ENCODE results near the gene ZNF365.

ZNF365 gene

DNA sequence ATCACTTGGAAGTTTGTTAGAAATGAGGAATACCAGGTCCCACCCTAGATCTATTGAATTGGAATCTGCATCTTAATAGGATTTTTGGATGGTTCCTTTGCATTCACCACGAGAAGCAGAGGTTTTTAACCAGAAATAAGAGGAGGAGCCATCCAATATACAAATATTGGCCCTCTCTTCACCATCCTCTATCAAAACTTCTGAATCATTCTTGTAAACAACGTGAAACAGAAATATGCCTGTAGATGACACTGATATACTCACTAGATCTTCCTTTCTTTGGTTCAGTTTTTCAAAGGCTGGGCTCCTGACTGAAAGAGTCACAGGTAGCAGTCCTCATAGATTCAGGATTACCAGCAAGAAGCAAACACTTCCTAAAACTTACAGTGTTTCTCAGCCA is 39.5 kb downstream of the ZNF365 start:
- DNase-seq (ENCODE audit: low read depth in 2 of 3, low spot score in 2 of 3), result no peak

DNA sequence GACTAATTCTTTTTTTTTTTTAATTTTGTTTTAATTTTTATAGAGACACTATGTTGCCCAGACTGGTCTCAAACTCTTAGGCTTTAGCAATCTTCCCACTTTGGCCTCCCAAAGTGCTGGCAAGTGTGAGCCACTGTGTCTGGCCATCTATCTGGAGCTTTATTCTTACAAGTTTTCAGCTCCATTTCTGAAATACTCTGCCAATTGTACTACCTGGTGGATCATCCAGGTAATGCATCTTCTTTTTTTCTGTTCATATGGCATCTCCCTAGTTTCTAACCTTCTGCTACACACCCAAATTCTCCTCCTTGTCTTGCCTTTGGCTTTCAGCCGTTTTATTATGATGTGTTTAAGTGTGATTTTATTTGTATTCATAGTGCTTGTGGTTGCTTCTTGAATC is 40.2 kb downstream of the ZNF365 start:
- no peak for DNase-seq (ENCODE audit: low read depth in 2 of 3, low spot score in 2 of 3)

DNA sequence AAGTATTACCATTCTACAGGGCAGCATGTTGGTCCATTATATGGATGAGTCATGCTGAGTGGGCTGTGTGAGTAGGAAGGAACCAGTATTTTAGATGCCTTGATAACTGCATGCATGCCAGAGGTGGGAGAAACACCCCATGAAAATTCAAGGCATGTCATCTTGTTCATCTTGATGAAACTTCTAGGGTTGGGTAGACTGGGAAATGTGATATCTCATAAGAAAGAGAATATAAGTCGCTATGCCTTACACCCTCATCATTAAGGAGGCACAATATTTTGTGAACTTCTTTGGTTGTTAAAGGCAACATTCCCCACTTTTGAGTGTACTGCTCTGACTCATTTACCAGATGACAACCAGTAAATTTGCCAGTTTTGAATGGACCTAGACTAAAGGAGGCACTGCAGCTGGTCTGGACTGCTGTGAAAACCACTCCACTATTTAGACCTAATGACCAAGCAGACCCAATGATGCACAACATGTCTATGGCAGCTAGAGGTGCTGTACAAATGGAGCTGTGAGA is 48.0 kb downstream of the ZNF365 start:
- DNase-seq (ENCODE audit: low read depth in 2 of 3, low spot score in 2 of 3), result no peak

DNA sequence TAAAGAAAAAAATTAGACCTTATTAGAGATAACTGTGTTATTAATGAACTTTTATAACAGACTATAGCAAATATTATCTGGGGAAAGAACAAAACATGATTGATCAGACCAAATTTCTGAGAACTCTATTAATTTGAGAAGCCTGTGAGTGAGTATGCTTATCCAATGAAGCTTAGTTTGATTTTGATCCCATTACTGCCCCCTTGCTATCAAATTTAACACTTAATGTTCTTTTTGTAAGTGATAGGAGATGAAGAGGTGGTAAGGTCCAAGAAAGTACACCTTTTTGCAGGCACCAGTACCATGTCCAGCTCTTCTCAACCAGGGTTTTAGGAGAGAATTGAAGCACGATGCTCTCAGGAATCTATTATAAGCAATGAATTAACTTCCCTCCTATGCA is 49.9 kb downstream of the ZNF365 start:
- no peak for DNase-seq (ENCODE audit: low read depth in 2 of 3, low spot score in 2 of 3)

DNA sequence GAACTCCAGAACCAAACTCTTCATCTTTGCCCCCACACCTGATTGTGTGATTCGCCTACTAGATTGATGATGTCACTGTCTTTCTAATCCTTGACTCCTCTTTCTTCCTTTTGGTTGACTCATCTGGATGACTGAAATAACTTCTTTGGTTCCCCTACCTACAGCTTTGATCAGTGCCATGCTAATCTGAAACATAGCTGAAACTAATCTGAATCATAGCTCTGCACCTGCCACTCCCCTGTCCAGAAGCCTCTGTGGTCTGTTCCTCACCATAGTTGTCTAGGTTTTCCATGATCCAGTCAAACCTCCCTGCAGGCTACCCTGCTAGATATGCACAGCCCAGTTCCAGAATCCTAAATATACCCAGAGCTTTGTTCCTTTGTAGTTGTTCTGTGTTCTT is 51.9 kb downstream of the ZNF365 start:
- peak in 1 of 3 experiments; percentile 11 for DNase-seq (ENCODE audit: low read depth in 2 of 3, low spot score in 2 of 3)

- no peak for DNase-seq (ENCODE audit: low read depth in 2 of 3, low spot score in 2 of 3)
Observed at GRCh38 chr10:62426600-62426999, 52.4 kb downstream of the ZNF365 start.

- no peak for DNase-seq (ENCODE audit: low read depth in 2 of 3, low spot score in 2 of 3)
Observed at GRCh38 chr10:62430881-62431280, 56.7 kb downstream of the ZNF365 start.

- peak in 2 of 3 experiments; percentile 22 to 25 for DNase-seq (ENCODE audit: low read depth in 2 of 3, low spot score in 2 of 3)
Observed at GRCh38 chr10:62433181-62433692, 59.1 kb downstream of the ZNF365 start.

DNA sequence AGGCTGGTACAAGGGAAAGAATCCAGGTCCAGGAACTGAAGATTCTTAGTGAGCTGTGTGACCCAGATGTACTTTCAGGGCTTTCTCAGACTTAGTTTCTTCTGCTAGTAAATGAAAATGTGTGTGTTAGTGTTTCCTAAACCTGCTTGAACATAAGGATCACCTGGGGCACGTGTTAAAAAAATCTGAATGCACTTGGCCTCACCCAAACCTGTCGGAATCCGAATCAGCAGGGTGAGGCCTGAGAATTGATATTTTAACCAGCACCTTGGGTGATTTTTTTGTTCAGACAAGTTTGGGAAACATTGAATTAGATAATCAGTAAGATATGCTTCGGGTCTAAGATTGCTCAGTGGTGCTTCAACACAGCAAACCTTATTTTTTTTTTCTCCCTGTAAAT is 59.7 kb downstream of the ZNF365 start:
- no peak for DNase-seq (ENCODE audit: low read depth in 2 of 3, low spot score in 2 of 3)

- no peak for DNase-seq (ENCODE audit: low read depth in 2 of 3, low spot score in 2 of 3)
Observed at GRCh38 chr10:62437696-62438095, 63.5 kb downstream of the ZNF365 start.

GRCh38 chr10:62442006-62442405 is 67.8 kb downstream of the ZNF365 start:
- DNase-seq (ENCODE audit: low read depth in 2 of 3, low spot score in 2 of 3), result no peak

DNA sequence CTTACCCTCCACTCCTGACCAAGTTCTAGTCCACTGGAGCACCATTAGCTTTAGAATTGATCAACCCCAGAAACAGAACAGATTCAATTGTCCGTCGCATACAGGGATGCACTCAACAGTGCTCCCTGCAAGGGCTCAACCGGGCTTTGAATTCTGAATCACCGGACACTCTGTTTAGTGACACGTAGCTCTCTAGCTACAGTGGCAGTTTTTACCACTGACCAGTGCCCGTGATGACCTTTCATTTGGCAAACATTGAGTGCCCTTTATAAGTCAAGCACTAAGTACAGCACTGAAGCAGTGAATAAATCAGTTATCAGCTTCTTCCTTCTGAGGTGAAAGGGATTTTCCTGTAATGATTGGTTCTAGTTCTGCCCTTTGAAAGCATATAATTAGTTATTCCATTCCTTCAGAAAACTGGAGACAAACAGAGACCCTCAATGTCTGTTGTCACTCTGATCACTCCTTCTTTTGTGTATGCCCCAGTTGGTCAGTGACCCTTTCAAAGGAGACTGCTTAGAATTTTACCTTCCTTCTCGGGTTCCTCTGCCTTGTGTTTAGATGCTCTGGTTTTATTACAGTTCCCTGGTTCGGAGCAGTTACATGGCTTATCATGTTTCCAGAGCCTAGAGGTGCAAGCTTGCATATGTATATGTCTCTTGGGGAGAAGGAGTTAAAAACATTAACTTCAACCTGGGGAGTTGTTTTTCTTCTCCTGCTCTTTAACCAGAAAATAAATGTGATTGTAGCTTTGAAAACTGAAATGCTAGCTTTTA is 68.9 kb downstream of the ZNF365 start:
- DNase-seq (ENCODE audit: low read depth in 2 of 3, low spot score in 2 of 3), result no peak

- no peak for DNase-seq (ENCODE audit: low read depth in 2 of 3, low spot score in 2 of 3)
Observed at GRCh38 chr10:62443866-62444265, 69.7 kb downstream of the ZNF365 start.

DNA sequence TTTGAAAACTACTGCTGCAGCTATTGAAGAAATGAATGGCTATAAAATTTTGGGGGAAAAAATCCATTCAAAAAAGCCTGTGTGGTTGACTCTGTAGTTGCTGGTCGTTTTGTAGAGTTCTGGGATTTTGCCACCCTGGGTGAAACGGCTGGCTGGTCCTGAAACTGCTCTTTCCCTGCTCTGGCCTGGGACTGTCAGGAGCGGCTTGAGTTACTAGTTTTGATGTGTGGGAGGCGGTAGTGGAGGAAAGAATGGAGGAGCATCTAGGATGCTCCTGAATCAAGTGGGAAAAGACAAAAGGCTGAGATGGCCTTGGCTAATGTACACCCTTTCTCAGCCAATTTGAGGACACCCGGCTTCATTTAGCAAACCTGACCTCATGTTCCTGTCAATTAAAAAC is 72.5 kb downstream of the ZNF365 start:
- no peak for DNase-seq (ENCODE audit: low read depth in 2 of 3, low spot score in 2 of 3)

GRCh38 chr10:62450912-62451610 is 76.9 kb downstream of the ZNF365 start:
- no peak for DNase-seq (ENCODE audit: low read depth in 2 of 3, low spot score in 2 of 3)

DNA sequence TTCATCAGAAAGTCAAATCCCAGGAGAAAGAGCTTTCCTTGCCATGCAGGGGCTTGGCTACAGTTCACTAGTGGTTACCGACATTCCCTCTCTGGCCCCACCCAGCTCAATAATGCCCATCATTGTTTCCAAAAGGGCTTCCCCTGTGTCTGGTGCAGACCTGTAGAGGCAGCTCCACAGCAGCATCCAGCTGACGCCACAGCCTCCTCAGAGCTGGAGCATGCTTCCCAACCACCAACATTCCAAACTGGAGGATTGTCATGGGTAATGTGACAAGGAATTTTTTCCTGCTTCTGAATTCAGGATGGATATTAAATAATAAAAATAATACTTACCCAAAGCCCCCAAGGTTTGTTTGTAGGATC is 77.4 kb downstream of the ZNF365 start:
- no peak for DNase-seq (ENCODE audit: low read depth in 2 of 3, low spot score in 2 of 3)
